K562 (cell line): ENCODE data around the gene PRKCE. TPM values are rescaled to one million over a fixed set of nuclear protein-coding genes. Genes with fewer than 3 reads are reported as not detected.

Experiments
- ATAC-seq: fragments of 200-7000 bp; cut with Tn5 transposase; 3 replicates; pipeline ENCODE4 v1.9.1; 2020; ENCODE audit warnings: moderate library complexity
- BruUV-seq: library from RNA; stranded (reverse); fragments of 400-500 nt; replicated peaks from 2 replicates; lab custom pipeline; 2021; lab: Mats Ljungman, UMichigan
- CTCF ChIA-PET: fragments of 300-600 bp; formaldehyde crosslinking; extraction: SDS; loops from one replicate; lab custom pipeline; 2021; ENCODE audit warnings: low intra/inter-chr PET ratio; lab: Yijun Ruan, JAX
- POLR2A ChIA-PET: fragments of 300-600, 350-650 bp; sonication (Branson Sonifier 250); formaldehyde crosslinking; extraction: SDS; loops from one replicate; lab custom pipeline; 2021; ENCODE audit warnings: antibody characterized with exemption, inconsistent platforms; lab: Yijun Ruan, JAX
- DNase-seq, 4 experiments: peaks; one replicate each; pipeline versions ENCODE4 v3.0.0 to v3.0.0-alpha.2; 2011 to 2018; ENCODE audit warnings: low spot score in 3 of 4, mixed read lengths in 3 of 4; ENCODE audit errors: extremely low read depth in 1 of 4
- FAIRE-seq: peaks from 2 replicates; lab custom pipeline; 2011; peaks lifted over from hg19 to GRCh38; lab: Jason Lieb, UNC
- H2AFZ ChIP-seq: 2 replicates; pipeline ENCODE4 v1.6.0; 2011; ENCODE audit warnings: low read depth, low read length, control low read depth, inconsistent platforms
- H3K27ac ChIP-seq: fragments of 200-600 bp; 3 replicates; pipeline ENCODE4 v1.8.0; 2011; ENCODE audit warnings: low read depth, mild to moderate bottlenecking, control low read depth, inconsistent platforms, low read length, moderate library complexity, mixed read lengths; ENCODE audit errors: extremely low read depth
- H3K27me3 ChIP-seq, 2 experiments: fragments of 300-600 bp in 1 of 2; 2 replicates in 1 of 2; 3 replicates in 1 of 2; pipeline versions ENCODE4 v1.6.0 to v1.8.0; 2011; ENCODE audit warnings: inconsistent platforms in 2 of 2, low read length in 2 of 2, mild to moderate bottlenecking in 1 of 2, mixed read lengths in 1 of 2, moderate library complexity in 1 of 2; ENCODE audit not compliant: control insufficient read depth in 2 of 2, insufficient read depth in 2 of 2
- H3K36me3 ChIP-seq: fragments of 300-600 bp; 3 replicates; pipeline ENCODE4 v1.8.0; 2011; ENCODE audit warnings: mild to moderate bottlenecking, low read length, inconsistent platforms; ENCODE audit not compliant: control insufficient read depth, insufficient read depth
- H3K4me1 ChIP-seq, 2 experiments: fragments of 200-600 bp in 1 of 2; replicated peaks in 1 of 2; 2 replicates in 1 of 2; 3 replicates in 1 of 2; pipeline versions ENCODE4 v1.5.1 to v1.8.0; 2011; ENCODE audit warnings: inconsistent platforms in 2 of 2, low read length in 2 of 2, mild to moderate bottlenecking in 1 of 2, mixed read lengths in 1 of 2, moderate library complexity in 1 of 2; ENCODE audit not compliant: control insufficient read depth in 2 of 2, insufficient read depth in 2 of 2
- H3K4me2 ChIP-seq: 2 replicates; pipeline ENCODE4 v1.6.1; 2011; ENCODE audit warnings: low read length, control low read depth, inconsistent platforms, mixed read lengths; ENCODE audit not compliant: insufficient read depth
- H3K4me3 ChIP-seq: fragments of 200-600 bp; sonication (generic), shearing (Covaris generic); 2 replicates; pipeline ENCODE4 v1.5.1; 2016; ENCODE audit warnings: control low read depth, inconsistent platforms
- H3K79me2 ChIP-seq: fragments of 200-600 bp; 3 replicates; pipeline ENCODE4 v1.8.0; 2011; ENCODE audit warnings: low read length, inconsistent platforms; ENCODE audit not compliant: control insufficient read depth, insufficient read depth
- H3K9ac ChIP-seq, 2 experiments: 2 replicates each; pipeline versions ENCODE4 v1.6.0 to v1.6.1; 2011; ENCODE audit warnings: low read depth in 2 of 2, low read length in 2 of 2, control low read depth in 1 of 2, inconsistent platforms in 1 of 2, mild to moderate bottlenecking in 1 of 2, mixed read lengths in 1 of 2; ENCODE audit not compliant: insufficient read depth in 1 of 2
- H3K9me1 ChIP-seq: one replicate; pipeline ENCODE4 v1.6.0; 2011; ENCODE audit warnings: inconsistent platforms, mild to moderate bottlenecking, low read length, moderate library complexity; ENCODE audit not compliant: control insufficient read depth, insufficient read depth
- H3K9me3 ChIP-seq: replicated peaks from 2 replicates; pipeline ENCODE4 v1.5.1; 2011; ENCODE audit warnings: low read depth, low read length, inconsistent platforms; ENCODE audit not compliant: control insufficient read depth, insufficient read depth
- H4K20me1 ChIP-seq: replicated peaks from 2 replicates; pipeline ENCODE4 v1.6.1; 2011; ENCODE audit warnings: low read length, inconsistent platforms, mixed read lengths; ENCODE audit not compliant: control insufficient read depth, insufficient read depth
- CBX1 ChIP-seq: sonication (generic); IDR thresholded peaks from 2 replicates; pipeline ENCODE4 v1.6.1; 2016; ENCODE audit warnings: antibody characterized with exemption, low read depth, mild to moderate bottlenecking
- CCNT2 ChIP-seq: IDR thresholded peaks from 2 replicates; pipeline ENCODE4 v1.6.1; 2011; ENCODE audit warnings: borderline replicate concordance, low read depth, mild to moderate bottlenecking, moderate library complexity, mixed read lengths, low read length; ENCODE audit not compliant: insufficient read length; ENCODE audit errors: extremely low read depth
- FOXJ3 ChIP-seq: sonication (generic); formaldehyde crosslinking; IDR thresholded peaks from 2 replicates; pipeline ENCODE4 v1.4.0; 2020; ENCODE audit warnings: mild to moderate bottlenecking, missing genetic modification reagents
- HNRNPL ChIP-seq: fragments of 200-400 bp; formaldehyde crosslinking; IDR thresholded peaks from 2 replicates; pipeline ENCODE4 v1.6.1; 2017; ENCODE audit warnings: low read depth, mild to moderate bottlenecking, low read length
- TARDBP ChIP-seq: fragments of 450-650 bp; IDR thresholded peaks from 2 replicates; pipeline ENCODE4 v1.6.1; 2016
- XRCC5 ChIP-seq: fragments of 200-400 bp; formaldehyde crosslinking; IDR thresholded peaks from 2 replicates; pipeline ENCODE4 v1.6.1; 2017; ENCODE audit warnings: low read depth, mild to moderate bottlenecking, low read length
- WGBS: fragments of 100-300 bp; shearing (Covaris generic); methylation state at CpG from one replicate; pipeline ENCODE4 v1.1.6; 2016; ENCODE audit warnings: low coverage, mixed read lengths; ENCODE audit not compliant: insufficient coverage; ENCODE audit errors: missing lambda C conversion rate; 5-methylcytosine and 5-hydroxymethylcytosine counted together
- in situ Hi-C: fragments of 300-500 bp; cut with MboI; formaldehyde crosslinking; loops from 4 replicates; pipeline ENCODE4 v1.15.0; 2018; ENCODE audit warnings: inconsistent platforms, mixed read lengths
- intact Hi-C: fragments of 100-400 bp; cut with micrococcal nuclease; formaldehyde crosslinking; loops from 2 replicates; pipeline ENCODE4 v1.14.2; 2022
- polyA plus RNA-seq, 8 experiments: library from polyadenylated mRNA; depleted of rRNA in 4 of 8; stranded (reverse) in 5 of 8; unstranded in 3 of 8; fragments of >200 nt; fragmentation: Nextera tagmentation in 2 of 8; fragmentation: Illumina TruSeq in 1 of 8; extraction: Ambion mirVana in 2 of 8; extraction: Trizol in 1 of 8; gene quantifications; 2 replicates each; pipeline versions ENCODE4 v1.2.1 to v1.2.3, GENCODE V29; 2011 to 2014; ENCODE audit warnings: inconsistent platforms in 1 of 8, missing spikeins in 1 of 8
- total RNA-seq, 7 experiments: library from RNA; depleted of rRNA in 6 of 7; stranded (reverse); fragments of >200 nt in 6 of 7; fragmentation: Illumina TruSeq in 2 of 7; extraction: Trizol in 2 of 7; gene quantifications; 2 replicates each; pipeline versions ENCODE4 v1.2.1 to v1.2.3, GENCODE V29; 2011 to 2021; ENCODE audit warnings: low replicate concordance in 1 of 7
- TF ChIP-seq, protein P1 (sequence below): fragments of 250-450 bp; sonication (Bioruptor Pico); IDR thresholded peaks from 2 replicates; pipeline ENCODE4 v1.5.0; 2022; ENCODE audit warnings: mild to moderate bottlenecking

Gene PRKCE
- total and polyA plus RNA-seq, 9 of the 15 experiments (the other 6 are each of a cell fraction or from before 2014, with no cell fraction given) = 0.06 to 1.0 (median 0.22) TPM; not detected in 1

DNA sequence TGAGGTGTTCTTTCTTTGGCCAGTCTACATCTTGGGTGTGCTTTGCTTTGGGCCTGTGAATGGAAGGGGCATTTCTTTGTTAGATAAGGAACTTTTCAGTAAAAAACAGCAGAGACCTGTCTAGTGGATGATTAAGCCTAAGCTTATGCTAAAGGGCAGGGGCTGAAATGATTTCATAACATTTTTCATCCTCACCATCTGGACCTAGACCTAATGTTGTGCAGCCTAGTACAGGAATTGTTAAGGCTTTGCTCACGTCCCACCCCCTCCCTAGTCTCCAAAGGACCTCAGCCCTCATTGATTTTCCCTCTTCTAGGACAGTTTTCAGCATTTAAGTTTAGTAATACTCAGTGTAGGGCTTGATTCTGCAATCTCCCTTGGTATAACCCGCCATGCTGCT, 111.8 kb downstream of the PRKCE start:
- Histone ChIP-seq H4K20me1 (no peaks in the 10 kb centered on the region; the same call in 1 of the 2 replicates), H3K27ac (no peak overlapping the region), H3K4me1 (no peaks in the 10 kb centered on the region; a peak in 1 of 5 replicates), H3K4me3 (no peak overlapping the region), H3K36me3 (no peaks in the 10 kb centered on the region), H3K79me2 (no peaks in the 10 kb centered on the region), H3K4me2 (no peak overlapping the region), H3K9me1 (no peaks in the 10 kb centered on the region), H3K9me3 (no peaks in the 10 kb centered on the region), H2AFZ (no peak overlapping the region), H3K27me3 (peaks cover 11 to 30% of the 10 kb centered on the region in 2 experiments), H3K9ac (no peak overlapping the region)
- POLR2A ChIA-PET = interaction anchor here (0.7 to 1.2 kb wide), 2 partner anchors 19 to 1549 kb away, joined by 3 to 4 read pairs; no protein-coding TSS in a partner anchor
- ATAC-seq (no peak), FAIRE-seq (no peak), DNase-seq (no peak)
- CTCF ChIA-PET = no interaction called here
- intact Hi-C loops (no loop called here), in situ Hi-C loops (no loop called here)
- no peak for TF ChIP-seq HNRNPL
- no peak for TF ChIP-seq TARDBP
- TF ChIP-seq CCNT2 = no peak
- TF ChIP-seq, protein P1, sequence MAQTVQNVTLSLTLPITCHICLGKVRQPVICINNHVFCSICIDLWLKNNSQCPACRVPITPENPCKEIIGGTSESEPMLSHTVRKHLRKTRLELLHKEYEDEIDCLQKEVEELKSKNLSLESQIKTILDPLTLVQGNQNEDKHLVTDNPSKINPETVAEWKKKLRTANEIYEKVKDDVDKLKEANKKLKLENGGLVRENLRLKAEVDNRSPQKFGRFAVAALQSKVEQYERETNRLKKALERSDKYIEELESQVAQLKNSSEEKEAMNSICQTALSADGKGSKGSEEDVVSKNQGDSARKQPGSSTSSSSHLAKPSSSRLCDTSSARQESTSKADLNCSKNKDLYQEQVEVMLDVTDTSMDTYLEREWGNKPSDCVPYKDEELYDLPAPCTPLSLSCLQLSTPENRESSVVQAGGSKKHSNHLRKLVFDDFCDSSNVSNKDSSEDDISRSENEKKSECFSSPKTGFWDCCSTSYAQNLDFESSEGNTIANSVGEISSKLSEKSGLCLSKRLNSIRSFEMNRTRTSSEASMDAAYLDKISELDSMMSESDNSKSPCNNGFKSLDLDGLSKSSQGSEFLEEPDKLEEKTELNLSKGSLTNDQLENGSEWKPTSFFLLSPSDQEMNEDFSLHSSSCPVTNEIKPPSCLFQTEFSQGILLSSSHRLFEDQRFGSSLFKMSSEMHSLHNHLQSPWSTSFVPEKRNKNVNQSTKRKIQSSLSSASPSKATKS (CRISPR knock-in tag) = no peak
- TF ChIP-seq XRCC5 = no peak
- TF ChIP-seq CBX1 = no peak
- no peak for TF ChIP-seq FOXJ3 (CRISPR knock-in tag)
- 6% methylated on average over 2 of the region's 2 CpGs for WGBS
- no TSS peak for BruUV-seq
